HG02642 (cell line): ENCODE data around the gene SGPP2.
A peak's percentile ranks its signal among the peaks of the same experiment; 100 is the strongest.
"Not testable (repeated sequence)": the region's sequence is repeated elsewhere in the genome, so short reads cannot be mapped to it uniquely, and the experiment has no call there.

Source experiments
- ATAC-seq: cut with Tn5 transposase; IDR thresholded peaks from one replicate; pipeline ENCODE4 v1.9.1; 2021; ENCODE audit warnings: mild to moderate bottlenecking; ENCODE audit not compliant: unreplicated experiment, poor library complexity

The SGPP2 gene

GRCh38 chr2:222424729-222425671 lies 657 bp downstream of the SGPP2 start:
- ATAC-seq: peak; percentile 20

DNA sequence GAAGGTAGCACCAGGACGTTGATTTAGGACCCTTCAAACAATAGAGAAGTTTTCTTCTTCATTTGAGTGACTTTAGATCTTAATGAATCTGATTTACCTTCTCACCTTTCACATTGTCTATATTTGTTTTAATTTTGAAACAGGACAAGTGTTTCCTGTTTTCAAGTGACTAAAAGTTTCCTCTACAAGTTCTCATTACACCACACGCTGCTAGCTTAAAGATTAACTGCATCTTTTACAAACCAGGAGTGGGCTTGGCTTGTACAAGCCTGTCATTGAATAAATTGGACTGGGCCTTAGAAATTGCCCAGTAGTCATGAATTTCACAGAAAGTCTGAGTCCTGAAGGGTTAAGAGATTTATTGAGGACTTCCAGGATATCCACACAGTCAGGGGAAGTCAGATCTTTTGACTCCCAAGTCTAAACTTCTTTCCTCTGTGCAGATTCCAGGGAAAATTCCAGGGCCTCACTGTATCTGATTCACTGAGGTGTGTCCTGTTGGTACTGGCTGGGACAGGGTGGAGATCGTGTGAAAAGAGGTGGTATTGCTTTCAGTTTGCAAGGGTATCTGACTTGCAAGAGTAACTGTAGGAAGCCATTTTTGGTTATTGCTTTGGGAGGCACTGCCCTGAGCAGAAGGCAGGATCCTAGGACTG lies 3.4 kb downstream of the SGPP2 start:
- ATAC-seq: peak; percentile 52

DNA sequence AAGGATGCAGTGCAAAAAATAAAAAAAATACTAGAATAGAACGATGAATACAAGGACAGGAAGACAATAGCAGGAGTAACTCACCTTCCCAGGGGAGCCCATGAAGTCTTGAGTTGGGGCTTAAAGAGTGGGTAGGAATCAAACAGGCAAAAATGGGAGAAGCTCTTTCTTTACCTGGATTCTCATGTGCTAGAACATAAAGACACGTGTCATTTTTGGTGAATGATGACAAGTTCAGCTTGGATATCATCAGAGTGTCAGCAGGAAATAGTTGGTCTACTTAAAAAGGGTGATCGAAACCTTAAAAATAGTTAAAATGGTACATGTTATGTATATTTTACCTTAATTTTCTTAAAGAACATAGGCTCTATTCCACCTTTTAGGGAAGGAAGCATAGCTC lies 5.7 kb downstream of the SGPP2 start:
- no peak for ATAC-seq

- ATAC-seq: no peak
These were observed 6.3 kb downstream of the SGPP2 start for GRCh38 chr2:222430681-222431080.

- ATAC-seq: no peak
These were observed 7.5 kb downstream of the SGPP2 start for GRCh38 chr2:222431869-222432268.

GRCh38 chr2:222433332-222434173 lies 9.2 kb downstream of the SGPP2 start:
- peak; percentile 74 for ATAC-seq

DNA sequence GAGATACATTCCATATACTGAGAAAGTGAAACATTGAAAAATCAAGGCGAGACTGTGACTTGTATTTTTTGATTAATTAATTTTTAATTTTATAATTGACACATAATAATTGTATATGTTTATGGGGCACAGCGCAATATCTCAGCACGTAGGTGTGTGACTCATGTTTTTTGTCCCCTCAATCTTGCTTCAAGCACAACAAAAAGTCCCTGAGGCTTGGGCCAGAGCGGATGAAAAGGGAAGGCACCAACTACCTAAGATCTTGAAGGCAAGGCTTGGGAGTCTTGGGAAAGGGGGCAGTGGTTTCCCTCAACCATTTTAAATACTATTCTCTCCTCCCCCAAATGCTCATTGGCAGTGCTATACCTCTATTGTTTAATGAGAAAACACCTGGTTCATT lies 9.9 kb downstream of the SGPP2 start:
- peak; percentile 55 for ATAC-seq

- ATAC-seq: not testable (repeated sequence)
These were observed 11.2 kb downstream of the SGPP2 start for GRCh38 chr2:222435400-222436039.

DNA sequence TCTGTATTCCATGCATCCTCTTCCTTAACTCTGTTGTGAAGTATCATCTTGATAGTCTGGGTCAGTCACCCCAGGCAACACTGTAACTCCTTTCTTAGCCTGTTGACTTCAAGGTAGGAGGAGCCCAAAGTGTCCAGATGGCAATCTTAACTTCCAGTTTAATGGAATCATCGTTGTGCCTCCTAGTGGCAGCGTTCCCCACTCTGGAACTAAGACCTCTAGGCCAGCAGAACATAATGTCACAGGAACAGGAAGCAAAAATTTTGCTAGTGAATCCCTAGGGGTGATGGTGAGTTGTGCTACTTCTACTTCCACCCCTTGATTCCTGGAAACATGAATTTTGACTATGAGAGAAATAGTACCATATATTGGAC lies 11.7 kb downstream of the SGPP2 start:
- ATAC-seq: no peak

GRCh38 chr2:222439692-222440091 lies 15.3 kb downstream of the SGPP2 start:
- ATAC-seq: no peak

GRCh38 chr2:222440673-222441422 lies 16.5 kb downstream of the SGPP2 start:
- no peak for ATAC-seq

- no peak for ATAC-seq
These were observed 18.3 kb downstream of the SGPP2 start for GRCh38 chr2:222442665-222443064.

DNA sequence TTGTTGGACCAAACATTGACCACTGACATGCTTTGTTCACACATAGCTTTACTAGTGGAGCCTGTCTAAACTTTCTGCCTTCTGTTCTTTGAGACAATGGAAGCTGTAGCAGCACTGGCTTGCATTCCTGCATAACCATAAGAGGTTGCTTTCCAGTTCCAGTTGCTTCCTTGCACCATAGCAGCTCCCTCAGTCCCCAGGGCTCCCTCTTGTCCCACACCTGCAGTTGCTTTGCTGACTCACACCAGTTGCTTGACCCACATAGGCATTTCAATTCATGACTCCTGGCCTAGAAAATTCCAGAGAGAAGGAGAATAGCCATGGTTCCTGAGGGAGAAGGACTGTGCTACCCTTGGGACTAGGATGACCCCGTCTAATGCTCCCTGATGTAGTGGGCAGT lies 20.9 kb downstream of the SGPP2 start:
- no peak for ATAC-seq

DNA sequence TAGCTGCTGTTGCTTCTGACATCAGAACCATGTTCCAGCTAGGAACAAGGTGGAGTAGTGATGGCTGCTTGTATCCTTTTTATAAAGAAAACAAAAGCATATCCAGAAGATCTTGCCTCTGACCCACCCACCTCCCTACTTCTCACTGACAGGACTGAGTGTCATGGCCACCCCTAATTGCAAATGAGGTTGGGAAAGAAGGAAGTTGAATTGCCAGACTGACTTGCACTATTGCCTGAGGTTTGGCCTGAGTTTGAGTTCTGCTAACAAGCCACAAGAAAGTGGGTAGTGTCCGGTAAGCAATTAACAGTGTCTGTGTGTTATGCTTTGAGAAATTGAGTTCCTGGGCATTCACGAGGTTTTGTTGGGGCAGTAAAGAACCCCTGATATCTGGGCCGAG lies 22.8 kb downstream of the SGPP2 start:
- no peak for ATAC-seq

- no peak for ATAC-seq
These were observed 24.4 kb downstream of the SGPP2 start for GRCh38 chr2:222448748-222449181.

GRCh38 chr2:222450021-222450420 lies 25.7 kb downstream of the SGPP2 start:
- no peak for ATAC-seq

DNA sequence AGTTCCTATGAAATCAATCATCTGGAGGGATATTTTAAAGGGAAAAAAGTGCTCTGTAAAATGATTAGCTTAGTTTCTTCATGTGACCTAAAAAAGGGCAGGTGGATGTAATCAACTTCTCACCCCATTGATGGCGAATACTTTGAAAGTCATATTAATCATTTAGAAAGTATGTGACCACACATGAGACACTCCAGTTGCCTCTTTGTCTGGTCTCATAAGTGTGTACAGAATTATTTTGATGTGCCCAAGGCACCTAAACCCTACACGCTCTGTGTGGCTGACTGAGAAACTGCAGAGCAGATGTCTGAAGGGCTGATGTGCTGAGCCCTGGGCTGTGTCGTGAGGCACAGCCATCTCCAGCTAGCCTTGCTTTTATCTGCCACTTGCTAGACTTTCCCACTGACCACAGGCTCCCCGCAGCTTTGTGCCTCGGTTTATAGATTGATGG lies 26.9 kb downstream of the SGPP2 start:
- peak; percentile 99 for ATAC-seq

DNA sequence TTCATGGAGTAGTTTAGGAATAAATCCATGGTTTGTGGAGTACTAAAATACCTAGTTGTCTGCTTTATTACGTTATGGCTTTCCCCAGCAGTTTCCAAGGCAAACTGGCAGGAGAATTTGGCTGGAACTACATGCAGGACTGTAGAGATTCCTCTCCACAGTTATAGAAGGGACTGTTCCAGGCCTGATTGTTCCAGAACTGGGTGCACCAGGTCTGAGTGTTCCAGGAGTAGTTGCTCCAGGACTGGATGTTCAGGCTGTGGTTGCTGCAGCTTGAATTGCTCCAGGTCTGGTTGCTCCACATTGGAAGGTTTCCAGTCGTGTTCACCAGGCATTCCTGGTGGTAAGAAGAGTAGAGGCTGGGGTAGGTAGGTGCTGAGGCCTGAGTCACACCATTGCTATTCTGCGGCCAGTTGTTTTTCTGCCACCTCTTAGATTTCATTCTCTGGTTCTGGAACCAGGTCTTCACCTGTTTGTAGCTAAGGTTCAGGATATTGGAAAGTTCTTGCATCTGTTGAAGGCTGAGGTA lies 28.1 kb downstream of the SGPP2 start:
- no peak for ATAC-seq

- no peak for ATAC-seq
These were observed 32.2 kb downstream of the SGPP2 start for GRCh38 chr2:222456479-222457077.
